H1 (cell line): Measurements from ENCODE around the gene ZNF112. TPM values are rescaled to one million over a fixed set of nuclear protein-coding genes. Genes with fewer than 3 reads are reported as not detected.

ENCODE experiments used
- CTCF ChIA-PET: fragments of 300-600 bp; sonication (Branson Sonifier 250); formaldehyde crosslinking; loops from one replicate; lab custom pipeline; 2021; ENCODE audit not compliant: partially characterized antibody; lab: Charles Lee
- POLR2A ChIA-PET: fragments of 300-600 bp; sonication (Branson Sonifier 250); formaldehyde crosslinking; loops from one replicate; lab custom pipeline; 2021; ENCODE audit warnings: inconsistent platforms; ENCODE audit not compliant: partially characterized antibody; lab: Charles Lee
- DNase-seq, 2 experiments: peaks; one replicate each; pipeline versions ENCODE4 v3.0.0 to v3.0.0-alpha.2; 2010 to 2022; ENCODE audit warnings: low spot score in 2 of 2, low read depth in 1 of 2, mixed read lengths in 1 of 2
- FAIRE-seq: peaks from 2 replicates; lab custom pipeline; 2011; peaks lifted over from hg19 to GRCh38; lab: Jason Lieb, UNC
- H2AFZ ChIP-seq: 2 replicates; pipeline ENCODE4 v1.8.1; 2012; ENCODE audit warnings: low read length, inconsistent platforms
- H2AK5ac ChIP-seq: 2 replicates; pipeline ENCODE4 v1.6.1; 2013; ENCODE audit warnings: low read depth, low read length
- H2BK120ac ChIP-seq: replicated peaks from 2 replicates; pipeline ENCODE3; 2013; ENCODE audit warnings: low read depth, low read length, inconsistent platforms
- H2BK12ac ChIP-seq: 2 replicates; pipeline ENCODE4 v1.6.1; 2013; ENCODE audit warnings: low read depth, low read length
- H2BK15ac ChIP-seq: 2 replicates; pipeline ENCODE4 v1.6.1; 2013; ENCODE audit warnings: low read length
- H2BK20ac ChIP-seq: 2 replicates; pipeline ENCODE4 v1.6.1; 2013; ENCODE audit warnings: low read length
- H2BK5ac ChIP-seq: 2 replicates; pipeline ENCODE4 v1.6.1; 2013; ENCODE audit warnings: low read depth, low read length
- H3K14ac ChIP-seq: 2 replicates; pipeline ENCODE4 v1.6.1; 2013; ENCODE audit warnings: inconsistent platforms; ENCODE audit not compliant: insufficient read length
- H3K18ac ChIP-seq: 2 replicates; pipeline ENCODE4 v1.6.1; 2013; ENCODE audit warnings: low read length; ENCODE audit errors: extremely low read depth
- H3K23ac ChIP-seq: 2 replicates; pipeline ENCODE4 v1.6.1; 2013; ENCODE audit warnings: inconsistent platforms; ENCODE audit not compliant: insufficient read length
- H3K23me2 ChIP-seq: 2 replicates; pipeline ENCODE4 v1.6.1; 2013; ENCODE audit warnings: low read depth, low read length
- H3K27ac ChIP-seq: 2 replicates; pipeline ENCODE4 v1.6.1; 2011; ENCODE audit warnings: low read depth, low read length, inconsistent platforms
- H3K27me3 ChIP-seq, 4 experiments: replicated peaks in 1 of 4; 1 replicate in 1 of 4; 2 replicates in 3 of 4; pipeline versions ENCODE4 v1.6.1 to v1.8.1; 2011 to 2013; ENCODE audit warnings: low read length in 3 of 4, mild to moderate bottlenecking in 3 of 4, inconsistent platforms in 2 of 4, mixed read lengths in 2 of 4, moderate library complexity in 1 of 4; ENCODE audit not compliant: control insufficient read depth in 3 of 4, insufficient read depth in 3 of 4; ENCODE audit errors: extremely low read depth in 1 of 4
- H3K36me3 ChIP-seq, 4 experiments: 2 replicates each; pipeline versions ENCODE4 v1.6.1 to v1.8.1; 2011 to 2013; ENCODE audit warnings: mild to moderate bottlenecking in 4 of 4, low read length in 3 of 4, moderate library complexity in 2 of 4, control low read depth in 1 of 4, inconsistent platforms in 1 of 4; ENCODE audit not compliant: insufficient read depth in 4 of 4, control insufficient read depth in 2 of 4
- H3K4ac ChIP-seq: replicated peaks from 2 replicates; pipeline ENCODE3; 2013; ENCODE audit warnings: low read length, low read depth, mixed read lengths, inconsistent platforms; ENCODE audit not compliant: insufficient read length
- H3K4me1 ChIP-seq, 4 experiments: replicated peaks in 1 of 4; 1 replicate in 1 of 4; 2 replicates in 3 of 4; pipeline versions ENCODE4 v1.6.1 to v1.8.1; 2011 to 2013; ENCODE audit warnings: low read length in 3 of 4, inconsistent platforms in 2 of 4, mixed read lengths in 1 of 4; ENCODE audit not compliant: insufficient read depth in 4 of 4, control insufficient read depth in 3 of 4
- H3K4me2 ChIP-seq, 2 experiments: 2 replicates each; pipeline versions ENCODE4 v1.6.1 to v1.8.1; 2011 to 2013; ENCODE audit warnings: low read depth in 2 of 2, low read length in 2 of 2, control low read depth in 1 of 2, inconsistent platforms in 1 of 2, mild to moderate bottlenecking in 1 of 2; ENCODE audit not compliant: insufficient read depth in 1 of 2
- H3K4me3 ChIP-seq, 4 experiments: fragments of 200-600, 300-600 bp in 1 of 4; sonication (generic), shearing (Covaris generic), sonication (Bioruptor Twin) in 1 of 4; 2 replicates each; pipeline versions ENCODE4 v1.5.1 to v1.8.1; 2011 to 2016; ENCODE audit warnings: low read length in 4 of 4, low read depth in 3 of 4, control low read depth in 2 of 4, inconsistent platforms in 2 of 4, mild to moderate bottlenecking in 2 of 4, mixed read lengths in 1 of 4, moderate library complexity in 1 of 4; ENCODE audit not compliant: insufficient read depth in 2 of 4; ENCODE audit errors: extremely low read depth in 1 of 4
- H3K56ac ChIP-seq: replicated peaks from 2 replicates; pipeline ENCODE3; 2013; ENCODE audit warnings: low read depth, mild to moderate bottlenecking, mixed read lengths, low read length, inconsistent platforms; ENCODE audit not compliant: insufficient read length
- H3K79me1 ChIP-seq: 2 replicates; pipeline ENCODE4 v1.6.1; 2013; ENCODE audit warnings: low read depth, low read length, control low read depth
- H3K79me2 ChIP-seq, 2 experiments: 2 replicates each; pipeline versions ENCODE4 v1.6.1 to v1.8.1; 2012 to 2013; ENCODE audit warnings: low read length in 2 of 2, mild to moderate bottlenecking in 2 of 2, inconsistent platforms in 1 of 2; ENCODE audit not compliant: insufficient read depth in 2 of 2, control insufficient read depth in 1 of 2
- H3K9ac ChIP-seq, 4 experiments: replicated peaks in 1 of 4; 1 replicate in 1 of 4; 2 replicates in 3 of 4; pipeline versions ENCODE4 v1.6.1 to v1.8.1; 2011 to 2013; ENCODE audit warnings: low read depth in 3 of 4, low read length in 3 of 4, control low read depth in 2 of 4, mild to moderate bottlenecking in 2 of 4, moderate library complexity in 2 of 4, inconsistent platforms in 1 of 4; ENCODE audit errors: extremely low read depth in 1 of 4
- H3K9me3 ChIP-seq, 2 experiments: 2 replicates each; pipeline versions ENCODE4 v1.6.1 to v1.8.1; 2012 to 2013; ENCODE audit warnings: mild to moderate bottlenecking in 2 of 2, moderate library complexity in 2 of 2, control low read depth in 1 of 2, inconsistent platforms in 1 of 2, low read depth in 1 of 2, low read length in 1 of 2, mixed read lengths in 1 of 2; ENCODE audit not compliant: insufficient read depth in 2 of 2
- H4K20me1 ChIP-seq, 2 experiments: replicated peaks in 1 of 2; 2 replicates each; pipeline versions ENCODE3 to v1.8.1; 2011 to 2013; ENCODE audit warnings: inconsistent platforms in 2 of 2, low read length in 2 of 2, mild to moderate bottlenecking in 1 of 2; ENCODE audit not compliant: insufficient read depth in 2 of 2, control insufficient read depth in 1 of 2
- H4K5ac ChIP-seq: 2 replicates; pipeline ENCODE4 v1.6.1; 2013; ENCODE audit warnings: low read length, low read depth, mixed read lengths, inconsistent platforms; ENCODE audit not compliant: insufficient read length
- H4K8ac ChIP-seq: 2 replicates; pipeline ENCODE4 v1.8.0; 2013; ENCODE audit warnings: mild to moderate bottlenecking, moderate library complexity, low read length, inconsistent platforms; ENCODE audit not compliant: insufficient read depth; ENCODE audit errors: extremely low read depth
- H4K91ac ChIP-seq: replicated peaks from 2 replicates; pipeline ENCODE3; 2013; ENCODE audit warnings: low read length, mixed read lengths, inconsistent platforms; ENCODE audit not compliant: insufficient read length
- CBX8 ChIP-seq: fragments of 300-800, 300-1000 bp; sonication (generic); IDR thresholded peaks from 2 replicates; pipeline ENCODE4 v1.7.1; 2016; ENCODE audit warnings: low read depth, low read length, borderline replicate concordance
- CEBPB ChIP-seq: IDR thresholded peaks from 2 replicates; pipeline ENCODE4 v1.6.1; 2012; ENCODE audit warnings: low read depth, low read length
- CHD2 ChIP-seq: IDR thresholded peaks from 2 replicates; pipeline ENCODE4 v1.6.1; 2012; ENCODE audit warnings: low read length, improper control_type of control experiment
- CTBP2 ChIP-seq: IDR thresholded peaks from 2 replicates; pipeline ENCODE4 v1.7.0; 2011; ENCODE audit warnings: borderline replicate concordance, mild to moderate bottlenecking, moderate library complexity, mixed read lengths, low read length; ENCODE audit not compliant: insufficient read depth, insufficient read length
- FOSL1 ChIP-seq: IDR thresholded peaks from 2 replicates; pipeline ENCODE4 v1.6.1; 2011; ENCODE audit warnings: mild to moderate bottlenecking, low read depth, low read length, moderate library complexity; ENCODE audit not compliant: insufficient read depth
- HDAC2 ChIP-seq, 2 experiments: fragments of 300-600 bp in 1 of 2; sonication (generic) in 1 of 2; IDR thresholded peaks; 2 replicates each; pipeline ENCODE4 v1.6.1; 2011 to 2012; ENCODE audit warnings: low read depth in 2 of 2, low read length in 2 of 2, mild to moderate bottlenecking in 2 of 2, moderate library complexity in 2 of 2, borderline replicate concordance in 1 of 2, inconsistent platforms in 1 of 2
- MAX ChIP-seq: IDR thresholded peaks from 2 replicates; pipeline ENCODE4 v1.6.1; 2012; ENCODE audit warnings: inconsistent platforms
- NRF1 ChIP-seq: IDR thresholded peaks from 2 replicates; pipeline ENCODE4 v1.6.1; 2011; ENCODE audit warnings: mild to moderate bottlenecking, low read depth, low read length, improper control_type of control experiment
- POLR2AphosphoS5 ChIP-seq: IDR thresholded peaks from 2 replicates; pipeline ENCODE4 v1.6.1; 2011; ENCODE audit warnings: low read depth, low read length
- WGBS, 2 experiments: shearing (Covaris generic) in 1 of 2; methylation state at CpG; one replicate each; pipeline versions ENCODE4 v1.1.6 to v1.1.7; 2013 to 2015; ENCODE audit warnings: low lambda C conversion rate in 2 of 2, mixed read lengths in 2 of 2, inconsistent platforms in 1 of 2, low coverage in 1 of 2, missing lambda C conversion rate in 1 of 2; ENCODE audit not compliant: insufficient replicate concordance in 2 of 2, insufficient coverage in 1 of 2, insufficient read length in 1 of 2; ENCODE audit errors: extremely low coverage in 1 of 2, missing lambda C conversion rate in 1 of 2; 5-methylcytosine and 5-hydroxymethylcytosine counted together
- polyA plus RNA-seq, 7 experiments: library from polyadenylated mRNA; depleted of rRNA in 3 of 7; stranded (reverse) in 5 of 7; unstranded in 2 of 7; fragments of >200 nt in 5 of 7; fragments of 200-250 nt in 2 of 7; gene quantifications; 1 replicate in 5 of 7; 2 replicates in 1 of 7; 4 replicates in 1 of 7; pipeline versions ENCODE4 v1.2.1 to v1.2.3, GENCODE V29; 2011 to 2013; ENCODE audit warnings: missing spikeins in 2 of 7, mixed read lengths in 2 of 7
- total RNA-seq: library from RNA; stranded (reverse); fragmentation: NEBNext Ultra II Directional; extraction: Animal tissue kit (Norgen Biotek cat#: 25700); gene quantifications from 2 replicates; pipeline ENCODE4 v1.2.1, GENCODE V29; 2021

ZNF112 gene
- total and polyA plus RNA-seq, 2 of the 8 experiments (the other 6 are each of a cell fraction or from before 2014, with no cell fraction given) = 0.70 to 2.8 TPM

- Histone ChIP-seq H3K56ac (no peak within 1 kb of the TSS), H3K27me3 (no peaks in the 10 kb centered on the region), H3K79me1 (no peaks in the 10 kb centered on the region), H3K23ac (no peak within 1 kb of the TSS), H4K91ac (no peak within 1 kb of the TSS), H2AFZ (peak within 1 kb of the TSS; percentile 100), H3K79me2 (no peaks in the 10 kb centered on the region), H3K4me3 (peak within 1 kb of the TSS; percentile 84 to 95 (median 87)), H3K4me1 (no peaks in the 10 kb centered on the region), H2BK15ac (no peak within 1 kb of the TSS), H2BK120ac (no peak within 1 kb of the TSS), H2AK5ac (no peak within 1 kb of the TSS), H4K20me1 (no peaks in the 10 kb centered on the region), H3K23me2 (peaks cover 6% of the 10 kb centered on the region), H3K9me3 (peaks cover 16 to 20% of the 10 kb centered on the region in 2 experiments; a peak in 3 of 4 replicates), H3K27ac (no peak within 1 kb of the TSS), H4K8ac (peak within 1 kb of the TSS; percentile 39; the same call in 1 of the 2 replicates), H3K36me3 (no peaks in the 10 kb centered on the region), H4K5ac (no peak within 1 kb of the TSS), H3K18ac (peak within 1 kb of the TSS; percentile 85), H2BK20ac (no peak within 1 kb of the TSS), H2BK5ac (no peak within 1 kb of the TSS), H3K14ac (no peak within 1 kb of the TSS), H3K4me2 (peak within 1 kb of the TSS; percentile 86 to 98), H3K9ac (peak within 1 kb of the TSS in 3 of 4 experiments; percentile 26 to 67 (median 43); a peak in 5 of 7 replicates), H3K4ac (no peak within 1 kb of the TSS), H2BK12ac (no peak within 1 kb of the TSS)
- WGBS, 2 experiments = 9 to 100% methylated on average over 1 to 43 of the region's 43 CpGs
- ChIA-PET CTCF (no interaction called here), POLR2A (no interaction called here)
- DNase-seq (peak; percentile 94 to 95), FAIRE-seq (peak; percentile 42)
- no peak for TF ChIP-seq CHD2
- TF ChIP-seq MAX = no peak
- TF ChIP-seq POLR2AphosphoS5 = no peak
- TF ChIP-seq HDAC2 (IDR thresholded peaks at IDR 0.05; ENCODE audit: borderline replicate concordance in 1 of 2, low read depth in 2 of 2, low read length in 2 of 2) = no peak
- no peak for TF ChIP-seq FOSL1
- peak; percentile 90 for TF ChIP-seq NRF1
- no peak for TF ChIP-seq CBX8
- no peak for TF ChIP-seq CTBP2
- TF ChIP-seq CEBPB = no peak
These were observed 44.9 kb upstream of the ZNF112 start, which contains the start of gene ZNF285 for GRCh38 chr19:44401139-44402115. Gene ZNF285, minus strand, starts transcription at chr19:44401608. Its CDS starts 4,395 bp downstream, at chr19:44397213.
